MG63 (cell line): Measurements from ENCODE around the gene JPH4. TPM values are rescaled to one million over a fixed set of nuclear protein-coding genes. Genes with fewer than 3 reads are reported as not detected.

ENCODE experiments used
- DNase-seq: peaks from one replicate; pipeline ENCODE4 v3.0.0-alpha.2; 2020
- H3K27me3 ChIP-seq: fragments of 250-450 bp; sonication (Bioruptor Pico); 2 replicates; pipeline ENCODE4 v1.5.1; 2020; ENCODE audit warnings: mild to moderate bottlenecking, moderate library complexity
- H3K36me3 ChIP-seq: fragments of 250-450 bp; sonication (Bioruptor Pico); 2 replicates; pipeline ENCODE4 v1.5.1; 2020; ENCODE audit warnings: mild to moderate bottlenecking, moderate library complexity
- H3K4me3 ChIP-seq: fragments of 250-450 bp; sonication (Bioruptor Pico); 2 replicates; pipeline ENCODE4 v1.5.1; 2020; ENCODE audit warnings: mild to moderate bottlenecking, moderate library complexity
- H3K9me3 ChIP-seq: fragments of 250-450 bp; sonication (Bioruptor Pico); 2 replicates; pipeline ENCODE4 v1.5.1; 2020; ENCODE audit warnings: mild to moderate bottlenecking, moderate library complexity
- total RNA-seq: library from RNA; depleted of rRNA; stranded (reverse); fragments of >200 nt; shearing (Covaris generic); gene quantifications from 2 replicates; pipeline ENCODE4 v1.2.3, GENCODE V29; 2014; ENCODE audit warnings: low replicate concordance

JPH4 gene
- total RNA-seq, 1 experiment from 2014 or later, result not detected

- no peaks in the 10 kb centered on the region; the same call in 1 of the 2 replicates for H3K36me3 ChIP-seq
- no peak for DNase-seq
Observed at GRCh38 chr14:23561873-23562821, 16.4 kb downstream of the JPH4 start.

GRCh38 chr14:23561259-23561658 is 17.3 kb downstream of the JPH4 start:
- no peak for DNase-seq
- Histone ChIP-seq H3K4me3 (no peak overlapping the region), H3K9me3 (no peaks in the 10 kb centered on the region), H3K27me3 (no peaks in the 10 kb centered on the region), H3K36me3 (no peaks in the 10 kb centered on the region; the same call in 1 of the 2 replicates)

More at GRCh38 chr14:23561873-23562821, 16.4 kb downstream of the JPH4 start:
- Histone ChIP-seq H3K9me3 (no peaks in the 10 kb centered on the region), H3K4me3 (no peak overlapping the region), H3K27me3 (no peaks in the 10 kb centered on the region)

- Histone ChIP-seq H3K27me3 (no peaks in the 10 kb centered on the region), H3K9me3 (no peaks in the 10 kb centered on the region), H3K4me3 (no peak overlapping the region), H3K36me3 (no peaks in the 10 kb centered on the region; the same call in 1 of the 2 replicates)
- no peak for DNase-seq
Observed at GRCh38 chr14:23559926-23560520, 18.6 kb downstream of the JPH4 start.

GRCh38 chr14:23559010-23559925 is 19.3 kb downstream of the JPH4 start:
- Histone ChIP-seq H3K36me3 (no peaks in the 10 kb centered on the region; the same call in 1 of the 2 replicates), H3K27me3 (no peaks in the 10 kb centered on the region), H3K9me3 (no peaks in the 10 kb centered on the region), H3K4me3 (no peak overlapping the region)
- DNase-seq, result peak; percentile 35

GRCh38 chr14:23558346-23559009 is 20.1 kb downstream of the JPH4 start:
- no peak for DNase-seq
- Histone ChIP-seq H3K9me3 (no peaks in the 10 kb centered on the region), H3K27me3 (no peaks in the 10 kb centered on the region), H3K36me3 (no peaks in the 10 kb centered on the region; the same call in 1 of the 2 replicates), H3K4me3 (no peak overlapping the region)

- Histone ChIP-seq H3K27me3 (no peaks in the 10 kb centered on the region), H3K36me3 (no peaks in the 10 kb centered on the region; the same call in 1 of the 2 replicates), H3K9me3 (no peaks in the 10 kb centered on the region), H3K4me3 (no peak overlapping the region)
- no peak for DNase-seq
Observed at GRCh38 chr14:23557946-23558345, 20.6 kb downstream of the JPH4 start.

- DNase-seq, result no peak
- no peaks in the 10 kb centered on the region; the same call in 1 of the 2 replicates for H3K36me3 ChIP-seq
Observed at GRCh38 chr14:23557521-23557920, 21.1 kb downstream of the JPH4 start.

GRCh38 chr14:23556700-23557440 is 21.7 kb downstream of the JPH4 start:
- no peaks in the 10 kb centered on the region for H3K27me3 ChIP-seq
- DNase-seq, result no peak
- no peaks in the 10 kb centered on the region; the same call in 1 of the 2 replicates for H3K36me3 ChIP-seq
- no peaks in the 10 kb centered on the region for H3K9me3 ChIP-seq
- peak overlapping the region; percentile 92 for H3K4me3 ChIP-seq

More at GRCh38 chr14:23557521-23557920, 21.1 kb downstream of the JPH4 start:
- H3K4me3 ChIP-seq, result no peak overlapping the region
- H3K27me3 ChIP-seq, result no peaks in the 10 kb centered on the region
- no peaks in the 10 kb centered on the region for H3K9me3 ChIP-seq

GRCh38 chr14:23555882-23556699 is 22.5 kb downstream of the JPH4 start, which contains the start of gene THTPA:
THTPA (plus strand) TSS chr14:23556271; CDS start chr14:23556758, 487 bp downstream.
- Histone ChIP-seq H3K9me3 (no peaks in the 10 kb centered on the region), H3K4me3 (peak within 1 kb of the TSS; percentile 92), H3K27me3 (no peaks in the 10 kb centered on the region), H3K36me3 (no peaks in the 10 kb centered on the region; the same call in 1 of the 2 replicates)
- DNase-seq, result peak; percentile 88

GRCh38 chr14:23555533-23555881 is 23.1 kb downstream of the JPH4 start:
- Histone ChIP-seq H3K9me3 (no peaks in the 10 kb centered on the region), H3K4me3 (peak overlapping the region; percentile 92), H3K27me3 (no peaks in the 10 kb centered on the region), H3K36me3 (no peaks in the 10 kb centered on the region; the same call in 1 of the 2 replicates)
- no peak for DNase-seq

GRCh38 chr14:23551266-23552028 is 27.1 kb downstream of the JPH4 start, which contains the start of gene ZFHX2:
ZFHX2 (minus strand) TSS chr14:23551765; CDS start chr14:23535325, 16,440 bp downstream.
- Histone ChIP-seq H3K27me3 (no peaks in the 10 kb centered on the region), H3K36me3 (no peaks in the 10 kb centered on the region), H3K9me3 (no peaks in the 10 kb centered on the region), H3K4me3 (peak within 1 kb of the TSS; percentile 59)
- peak; percentile 79 for DNase-seq

GRCh38 chr14:23550812-23551265 is 27.8 kb downstream of the JPH4 start:
- H3K36me3 ChIP-seq, result no peaks in the 10 kb centered on the region
- peak overlapping the region; percentile 59 for H3K4me3 ChIP-seq
- H3K9me3 ChIP-seq, result no peaks in the 10 kb centered on the region
- H3K27me3 ChIP-seq, result no peaks in the 10 kb centered on the region
- DNase-seq, result peak; percentile 32

GRCh38 chr14:23550131-23550811 is 28.3 kb downstream of the JPH4 start:
- Histone ChIP-seq H3K9me3 (no peaks in the 10 kb centered on the region), H3K27me3 (no peaks in the 10 kb centered on the region), H3K36me3 (no peaks in the 10 kb centered on the region), H3K4me3 (peak overlapping the region; percentile 59)
- DNase-seq, result no peak
